OCI-LY7 (cell line): ENCODE measurements around the gene BICDL2. TPM values are rescaled to one million over a fixed set of nuclear protein-coding genes. Genes with fewer than 3 reads are reported as not detected.

Experiments
- BruUV-seq: library from RNA; stranded (reverse); fragments of 400-500 nt; replicated peaks from 2 replicates; lab custom pipeline; 2021; lab: Mats Ljungman, UMichigan
- CTCF ChIA-PET: fragments of 300-600 bp; sonication (Branson Sonifier 250); formaldehyde crosslinking; loops from one replicate; lab custom pipeline; 2022; ENCODE audit warnings: antibody characterized with exemption; ENCODE audit not compliant: unreplicated experiment; lab: Charles Lee
- POLR2A ChIA-PET: fragments of 300-600 bp; sonication (Branson Sonifier 250); formaldehyde crosslinking; loops from one replicate; lab custom pipeline; 2022; ENCODE audit warnings: antibody characterized with exemption; lab: Charles Lee
- DNase-seq: peaks from one replicate; pipeline ENCODE4 v3.0.0-alpha.2; 2015; ENCODE audit warnings: low spot score
- H2AFZ ChIP-seq: fragments of 200-600 bp; sonication (generic), shearing (Covaris generic); 2 replicates; pipeline ENCODE4 v1.6.1; 2014; ENCODE audit warnings: mild to moderate bottlenecking, antibody characterized with exemption, low read length, moderate library complexity
- H3K27ac ChIP-seq: fragments of 200-600 bp; sonication (generic); 2 replicates; pipeline ENCODE4 v1.5.1; 2014; ENCODE audit warnings: mixed run types, low read depth, mild to moderate bottlenecking, moderate library complexity, low read length, inconsistent platforms; ENCODE audit not compliant: poor library complexity, severe bottlenecking
- H3K36me3 ChIP-seq: fragments of 200-600 bp; sonication (generic); 2 replicates; pipeline ENCODE4 v1.6.1; 2014; ENCODE audit warnings: mild to moderate bottlenecking, antibody characterized with exemption, low read length, moderate library complexity, mixed read lengths; ENCODE audit not compliant: insufficient read depth
- H3K4me1 ChIP-seq: fragments of 200-600 bp; sonication (generic); 2 replicates; pipeline ENCODE4 v1.5.1; 2014; ENCODE audit warnings: mild to moderate bottlenecking, low read length; ENCODE audit not compliant: insufficient read depth, poor library complexity, severe bottlenecking
- H3K4me2 ChIP-seq: fragments of 200-600 bp; sonication (generic); 2 replicates; pipeline ENCODE4 v1.6.1; 2014; ENCODE audit warnings: mild to moderate bottlenecking, low read length
- H3K4me3 ChIP-seq: fragments of 200-600 bp; sonication (generic); 2 replicates; pipeline ENCODE4 v1.5.1; 2014; ENCODE audit warnings: mild to moderate bottlenecking, low read depth, low read length; ENCODE audit not compliant: poor library complexity, severe bottlenecking
- H3K79me2 ChIP-seq: fragments of 200-600 bp; sonication (generic); 2 replicates; pipeline ENCODE4 v1.6.1; 2016; ENCODE audit warnings: low read depth, mild to moderate bottlenecking, low read length, moderate library complexity, mixed read lengths; ENCODE audit not compliant: insufficient read depth
- H3K9me2 ChIP-seq: fragments of 200-600 bp; sonication (generic); 2 replicates; pipeline ENCODE4 v1.6.1; 2016; ENCODE audit warnings: mild to moderate bottlenecking, low read length, mixed read lengths; ENCODE audit not compliant: insufficient read depth
- H3K9me3 ChIP-seq: fragments of 200-600 bp; sonication (generic); 2 replicates; pipeline ENCODE4 v1.6.1; 2014; ENCODE audit warnings: mild to moderate bottlenecking, mixed run types, low read length, mixed read lengths
- H4K20me1 ChIP-seq: fragments of 200-600 bp; sonication (generic); 2 replicates; pipeline ENCODE4 v1.6.1; 2014; ENCODE audit warnings: mild to moderate bottlenecking, antibody characterized with exemption, low read length, moderate library complexity, mixed read lengths; ENCODE audit not compliant: insufficient read depth
- CTCF ChIP-seq: fragments of 200-600 bp; sonication (generic); conservative IDR thresholded peaks from 2 replicates; pipeline ENCODE4 v1.5.1; 2014; ENCODE audit warnings: mild to moderate bottlenecking, antibody characterized with exemption, low read length, moderate library complexity, mixed read lengths
- EZH2phosphoT487 ChIP-seq: fragments of 200-600 bp; sonication (generic); IDR thresholded peaks from 2 replicates; pipeline ENCODE4 v1.6.1; 2018; ENCODE audit warnings: low read depth, borderline replicate concordance, mild to moderate bottlenecking, mixed run types, antibody characterized with exemption, low read length, moderate library complexity, mixed read lengths
- intact Hi-C: fragments of 100-400 bp; cut with micrococcal nuclease; formaldehyde crosslinking; loops from one replicate; pipeline ENCODE4 v1.10.0; 2022; ENCODE audit not compliant: unreplicated experiment
- total RNA-seq, 2 experiments: library from RNA; depleted of rRNA in 1 of 2; stranded (reverse); fragments of >200 nt in 1 of 2; shearing (Covaris generic) in 1 of 2; gene quantifications; 2 replicates each; pipeline ENCODE4 v1.2.3, GENCODE V29; 2014 to 2022

Gene BICDL2
- total RNA-seq, 2 experiments from 2014 or later, result not detected

- Histone ChIP-seq H3K4me1 (peaks cover 34% of the 10 kb centered on the region), H3K4me2 (no peak overlapping the region), H3K9me2 (no peaks in the 10 kb centered on the region), H3K79me2 (no peaks in the 10 kb centered on the region), H4K20me1 (no peaks in the 10 kb centered on the region), H3K4me3 (no peak overlapping the region), H2AFZ (no peak overlapping the region), H3K27ac (no peak overlapping the region), H3K9me3 (no peaks in the 10 kb centered on the region), H3K36me3 (no peaks in the 10 kb centered on the region)
- CTCF ChIA-PET, result no interaction called here
- no TSS peak for BruUV-seq
- intact Hi-C loops, result no loop called here
- TF ChIP-seq EZH2phosphoT487 (no peak), CTCF (no peak)
- POLR2A ChIA-PET, result no interaction called here
- DNase-seq, result no peak
These were observed 14.8 kb upstream of the BICDL2 start for GRCh38 chr16:3051494-3051893.

DNA sequence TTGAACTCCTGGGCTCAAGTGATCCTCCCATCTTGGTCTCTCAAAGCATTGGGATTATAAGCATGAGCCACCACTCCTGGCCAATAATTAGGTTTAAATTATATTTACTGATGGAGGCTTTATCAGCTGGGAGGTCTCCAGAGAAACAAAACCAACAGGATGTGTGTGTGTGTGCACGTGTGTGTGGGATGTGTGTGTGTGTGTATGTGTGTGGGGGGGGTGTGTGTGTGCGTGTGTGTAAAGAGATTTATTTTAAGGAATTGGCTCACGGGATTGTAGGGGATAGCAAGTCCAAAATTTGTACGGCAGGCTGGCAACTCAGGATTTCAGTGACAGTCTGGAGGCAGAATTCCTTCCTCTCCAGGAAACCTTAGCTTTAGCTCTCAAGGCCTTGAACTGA lies 14.3 kb upstream of the BICDL2 start:
- Histone ChIP-seq H3K36me3 (no peaks in the 10 kb centered on the region), H3K79me2 (no peaks in the 10 kb centered on the region), H3K27ac (no peak overlapping the region), H3K9me3 (no peaks in the 10 kb centered on the region), H3K4me1 (peaks cover 34% of the 10 kb centered on the region), H3K9me2 (no peaks in the 10 kb centered on the region), H4K20me1 (no peaks in the 10 kb centered on the region), H2AFZ (no peak overlapping the region), H3K4me2 (no peak overlapping the region), H3K4me3 (no peak overlapping the region)
- CTCF ChIA-PET, result no interaction called here
- DNase-seq, result no peak
- no TSS peak for BruUV-seq
- TF ChIP-seq CTCF (no peak), EZH2phosphoT487 (no peak)
- intact Hi-C loops, result no loop called here
- POLR2A ChIA-PET, result no interaction called here

GRCh38 chr16:3050487-3050886 lies 13.7 kb upstream of the BICDL2 start:
- H3K9me2 ChIP-seq, result no peaks in the 10 kb centered on the region
- 0 out of 2 replicates have a peak overlapping the region, but pooled peaks have one; percentile 9 for H3K4me2 ChIP-seq
- CTCF ChIA-PET, result no interaction called here
- H3K4me3 ChIP-seq, result no peak overlapping the region
- intact Hi-C loops, result no loop called here
- no peaks in the 10 kb centered on the region for H3K79me2 ChIP-seq
- H3K9me3 ChIP-seq, result no peaks in the 10 kb centered on the region
- POLR2A ChIA-PET, result interaction anchor here (1.1 kb wide), 1 partner anchor 19 kb away, joined by 3 read pairs; no protein-coding TSS in a partner anchor
- TF ChIP-seq EZH2phosphoT487, result no peak
- H3K36me3 ChIP-seq, result no peaks in the 10 kb centered on the region
- no peak overlapping the region for H3K27ac ChIP-seq
- no peak for DNase-seq
- no peak overlapping the region for H2AFZ ChIP-seq
- H4K20me1 ChIP-seq, result no peaks in the 10 kb centered on the region
- peaks cover 33% of the 10 kb centered on the region for H3K4me1 ChIP-seq
- BruUV-seq, result no TSS peak
